Omental fat pad (tissue), 4 donors: Measurements from ENCODE around the gene C3orf52. TPM values are rescaled to one million over a fixed set of nuclear protein-coding genes. Genes with fewer than 3 reads are reported as not detected.
A peak's percentile ranks its signal among the peaks of the same experiment; 100 is the strongest.
"Not testable (repeated sequence)": the region's sequence is repeated elsewhere in the genome, so short reads cannot be mapped to it uniquely, and the experiment has no call there.

Experiments
- ATAC-seq: fragments of 150-250 bp; one replicate; pipeline ENCODE4 v1.9.1; 2016; ENCODE audit warnings: mild to moderate bottlenecking, moderate library complexity; ENCODE audit not compliant: low FRiP score
- DNase-seq: peaks from one replicate; pipeline ENCODE4 v3.0.0-alpha.2; 2019; ENCODE audit warnings: low spot score
- CTCF ChIP-seq, 3 donors: fragments of 450-650 bp; IDR thresholded peaks; one replicate each; pipeline ENCODE4 v1.5.1; 2016 to 2017; ENCODE audit warnings: antibody characterized with exemption in 3 of 3, mild to moderate bottlenecking in 3 of 3, moderate library complexity in 2 of 3
- total RNA-seq, 4 donors: library from RNA; depleted of rRNA; stranded (reverse); fragments of >200 nt; gene quantifications; one replicate each; pipeline ENCODE4 v1.1.0, GENCODE V29; 2016

The C3orf52 gene
- 10 to 100 TPM in 2 of 4 donors, 1 to 10 TPM in 1, not detected in 1; 2.3 to 39.1 (median 13.1) TPM for total RNA-seq

- TF ChIP-seq CTCF (IDR thresholded peaks at IDR 0.05) = no peak
- ATAC-seq (peak; percentile 97), DNase-seq (peak; percentile 47)
These were observed at the start of gene C3orf52 for GRCh38 chr3:112086076-112086854. TSS of gene C3orf52 (plus strand) at chr3:112086389. CDS start at chr3:112086408, 19 bp downstream.

- DNase-seq, ATAC-seq: not testable (repeated sequence)
These were observed 49.0 kb upstream of the C3orf52 start for GRCh38 chr3:112037194-112037593.

GRCh38 chr3:112038863-112039262 lies 47.3 kb upstream of the C3orf52 start:
- no peak for DNase-seq
- no peak for ATAC-seq
- TF ChIP-seq CTCF (IDR thresholded peaks at IDR 0.05) = no peak

GRCh38 chr3:112041321-112041720 lies 44.9 kb upstream of the C3orf52 start:
- no peak for TF ChIP-seq CTCF (IDR thresholded peaks at IDR 0.05)

GRCh38 chr3:112042842-112043280 lies 43.3 kb upstream of the C3orf52 start:
- no peak for DNase-seq
- ATAC-seq = no peak
- TF ChIP-seq CTCF (IDR thresholded peaks at IDR 0.05) = no peak

More at GRCh38 chr3:112041321-112041720, 44.9 kb upstream of the C3orf52 start:
- DNase-seq (no peak), ATAC-seq (no peak)

GRCh38 chr3:112043621-112044201 lies 42.5 kb upstream of the C3orf52 start:
- peak in 2 of 3 donors; percentile 12 to 51 for TF ChIP-seq CTCF (IDR thresholded peaks at IDR 0.05)
- ATAC-seq = peak; percentile 66
- no peak for DNase-seq

- DNase-seq (no peak), ATAC-seq (no peak)
- no peak for TF ChIP-seq CTCF (IDR thresholded peaks at IDR 0.05)
These were observed 39.6 kb upstream of the C3orf52 start for GRCh38 chr3:112046599-112046998.
